ENCODE data around the gene DNAJC2.
"Not testable (repeated sequence)": the region's sequence is repeated elsewhere in the genome, so short reads cannot be mapped to it uniquely, and the experiment has no call there.

GRCh38 chr7:103279636-103279962 lies 65.0 kb downstream of the DNAJC2 start:
- TF ChIP-seq CTCF (IDR thresholded peaks at IDR 0.05); POLR2AphosphoS5 (IDR thresholded peaks at IDR 0.05); EP300 (IDR thresholded peaks at IDR 0.05; ENCODE audit: low read depth): not testable (repeated sequence)
